GM12878 (cell line): ENCODE data around the gene MAEL. TPM values are rescaled to one million over a fixed set of nuclear protein-coding genes. Genes with fewer than 3 reads are reported as not detected.

Source experiments
- ATAC-seq: fragments of 200-7000 bp; cut with Tn5 transposase; 3 replicates; pipeline ENCODE4 v1.9.1; 2020; ENCODE audit warnings: mild to moderate bottlenecking, moderate library complexity
- BruUV-seq: library from RNA; stranded (reverse); fragments of 400-500 nt; replicated peaks from 2 replicates; lab custom pipeline; 2021; lab: Mats Ljungman, UMichigan
- CTCF ChIA-PET: fragments of 300-600 bp; sonication (Branson Sonifier 250); formaldehyde crosslinking; extraction: SDS; loops from one replicate; lab custom pipeline; 2021; ENCODE audit warnings: inconsistent platforms; lab: Yijun Ruan, JAX
- POLR2A ChIA-PET: fragments of 350-600 bp; formaldehyde crosslinking; extraction: SDS; loops from one replicate; lab custom pipeline; 2021; ENCODE audit warnings: inconsistent platforms; lab: Charles Lee
- RAD21 ChIA-PET: fragments of 300-600 bp; sonication (Branson Sonifier 250); formaldehyde crosslinking; loops from one replicate; lab custom pipeline; 2023; ENCODE audit warnings: antibody characterized with exemption; ENCODE audit not compliant: unreplicated experiment; lab: Charles Lee
- SMC1A ChIA-PET: fragments of 300-600 bp; sonication (Branson Sonifier 250); formaldehyde crosslinking; loops from one replicate; lab custom pipeline; 2023; ENCODE audit not compliant: unreplicated experiment, uncharacterized antibody; lab: Charles Lee
- DNase-seq: peaks from one replicate; pipeline ENCODE4 v3.0.0-alpha.2; 2011; ENCODE audit warnings: low read depth, low spot score
- FAIRE-seq: peaks from 3 replicates; lab custom pipeline; 2011; peaks lifted over from hg19 to GRCh38; lab: Jason Lieb, UNC
- H2AFZ ChIP-seq: 2 replicates; pipeline ENCODE4 v1.6.0; 2011; ENCODE audit warnings: low read depth, low read length, control low read depth; ENCODE audit not compliant: control insufficient read depth
- H3K27ac ChIP-seq: 2 replicates; pipeline ENCODE4 v1.5.1; 2011; ENCODE audit warnings: control low read depth; ENCODE audit not compliant: control insufficient read depth, insufficient read depth
- H3K27me3 ChIP-seq, 2 experiments: replicated peaks in 1 of 2; 2 replicates each; pipeline versions ENCODE4 v1.6.0 to v1.6.1; 2011; ENCODE audit warnings: low read length in 1 of 2; ENCODE audit not compliant: control insufficient read depth in 2 of 2, insufficient read depth in 2 of 2
- H3K36me3 ChIP-seq, 2 experiments: 2 replicates each; pipeline ENCODE4 v1.5.1; 2011; ENCODE audit warnings: low read length in 1 of 2; ENCODE audit not compliant: control insufficient read depth in 2 of 2, insufficient read depth in 2 of 2
- H3K4me1 ChIP-seq: 2 replicates; pipeline ENCODE4 v1.6.1; 2011; ENCODE audit warnings: mild to moderate bottlenecking, low read length, moderate library complexity, mixed read lengths; ENCODE audit not compliant: control insufficient read depth, insufficient read depth
- H3K4me2 ChIP-seq: 2 replicates; pipeline ENCODE4 v1.6.0; 2011; ENCODE audit warnings: control low read depth; ENCODE audit not compliant: control insufficient read depth, insufficient read depth
- H3K4me3 ChIP-seq: fragments of 200-600 bp; sonication (generic); 2 replicates; pipeline ENCODE4 v1.5.1; 2016
- H3K79me2 ChIP-seq: 2 replicates; pipeline ENCODE4 v1.6.0; 2011; ENCODE audit warnings: low read length; ENCODE audit not compliant: control insufficient read depth, insufficient read depth
- H3K9ac ChIP-seq: 2 replicates; pipeline ENCODE4 v1.8.0; 2011; ENCODE audit warnings: low read length, control low read depth, mixed read lengths; ENCODE audit not compliant: control insufficient read depth, insufficient read depth
- H3K9me3 ChIP-seq: replicated peaks from 3 replicates; pipeline ENCODE4 v1.5.1; 2011; ENCODE audit warnings: mild to moderate bottlenecking, low read length; ENCODE audit not compliant: control insufficient read depth, insufficient read depth
- H4K20me1 ChIP-seq: 2 replicates; pipeline ENCODE4 v1.6.0; 2011; ENCODE audit not compliant: control insufficient read depth, insufficient read depth
- BCL11A ChIP-seq: IDR thresholded peaks from 2 replicates; pipeline ENCODE4 v1.6.1; 2011; ENCODE audit warnings: low read depth, low read length
- CBX5 ChIP-seq: sonication (generic); IDR thresholded peaks from 2 replicates; pipeline ENCODE4 v1.6.1; 2016; ENCODE audit warnings: low read depth, moderate library complexity, mild to moderate bottlenecking, inconsistent platforms
- CREM ChIP-seq: IDR thresholded peaks from 2 replicates; pipeline ENCODE4 v1.6.1; 2014; ENCODE audit warnings: antibody characterized with exemption, low read depth
- DPF2 ChIP-seq: fragments of 450-650 bp; IDR thresholded peaks from 2 replicates; pipeline ENCODE4 v1.6.1; 2017; ENCODE audit warnings: mild to moderate bottlenecking
- EED ChIP-seq: sonication (generic); IDR thresholded peaks from 2 replicates; pipeline ENCODE4 v1.6.1; 2016; ENCODE audit warnings: antibody characterized with exemption, low read depth
- ETV6 ChIP-seq, 2 experiments: fragments of 450-650 bp in 1 of 2; IDR thresholded peaks in 1 of 2; conservative IDR thresholded peaks in 1 of 2; 2 replicates each; pipeline ENCODE4 v1.6.1; 2014; ENCODE audit warnings: antibody characterized with exemption in 1 of 2, borderline replicate concordance in 1 of 2, low read depth in 1 of 2, mild to moderate bottlenecking in 1 of 2, moderate library complexity in 1 of 2
- IKZF1 ChIP-seq: fragments of 450-650 bp; conservative IDR thresholded peaks from 2 replicates; pipeline ENCODE4 v1.6.1; 2017; ENCODE audit warnings: antibody characterized with exemption, mild to moderate bottlenecking
- JUND ChIP-seq: IDR thresholded peaks from 2 replicates; pipeline ENCODE4 v1.6.1; 2012; ENCODE audit warnings: low read depth, mild to moderate bottlenecking, low read length, improper control_type of control experiment, moderate library complexity
- KAT2A ChIP-seq: conservative IDR thresholded peaks from 2 replicates; pipeline ENCODE4 v1.6.1; 2011; ENCODE audit warnings: low read depth, low read length; ENCODE audit not compliant: control insufficient read depth
- POLR2AphosphoS2 ChIP-seq: IDR thresholded peaks from 2 replicates; pipeline ENCODE4 v1.6.1; 2011; ENCODE audit warnings: low read depth, mild to moderate bottlenecking, low read length, improper control_type of control experiment, moderate library complexity
- SIN3A ChIP-seq: IDR thresholded peaks from 2 replicates; pipeline ENCODE4 v1.6.1; 2012; ENCODE audit warnings: low read depth, low read length, improper control_type of control experiment
- SP1 ChIP-seq: IDR thresholded peaks from one replicate; pipeline ENCODE4 v1.6.1; 2011; ENCODE audit warnings: low read depth, low read length
- SRF ChIP-seq, 2 experiments: IDR thresholded peaks; 2 replicates each; pipeline ENCODE4 v1.6.1; 2011; ENCODE audit warnings: low read depth in 2 of 2, low read length in 2 of 2, mild to moderate bottlenecking in 1 of 2, moderate library complexity in 1 of 2
- TCF12 ChIP-seq: IDR thresholded peaks from 2 replicates; pipeline ENCODE4 v1.6.1; 2011; ENCODE audit warnings: low read depth, mild to moderate bottlenecking, low read length
- YY1 ChIP-seq: IDR thresholded peaks from 2 replicates; pipeline ENCODE4 v1.6.1; 2011; ENCODE audit warnings: low read depth, mild to moderate bottlenecking, low read length
- ZBED1 ChIP-seq: IDR thresholded peaks from 2 replicates; pipeline ENCODE4 v1.6.1; 2016; ENCODE audit warnings: borderline replicate concordance
- WGBS: methylation state at CpG from one replicate; pipeline ENCODE4 v1.1.6; 2016; ENCODE audit warnings: low lambda C conversion rate; ENCODE audit not compliant: insufficient replicate concordance, insufficient coverage; ENCODE audit errors: missing lambda C conversion rate; 5-methylcytosine and 5-hydroxymethylcytosine counted together
- in situ Hi-C: fragments of 300-500 bp; cut with MboI; formaldehyde crosslinking; loops from 9 replicates; pipeline ENCODE4 v1.14.3; 2018; ENCODE audit warnings: mixed read lengths
- intact Hi-C: fragments of 100-400 bp; cut with micrococcal nuclease; formaldehyde crosslinking; loops from one replicate; pipeline ENCODE4 v1.14.2; 2022; ENCODE audit not compliant: unreplicated experiment
- polyA plus RNA-seq, 11 experiments: library from polyadenylated mRNA; depleted of rRNA in 4 of 11; unstranded in 6 of 11; stranded (reverse) in 5 of 11; fragments of >200 nt; fragmentation: Nextera tagmentation in 4 of 11; fragmentation: Illumina TruSeq in 1 of 11; extraction: Ambion mirVana in 4 of 11; extraction: Trizol in 1 of 11; gene quantifications; 1 replicate in 1 of 11; 2 replicates in 10 of 11; pipeline versions ENCODE4 v1.2.1 to v1.2.3, GENCODE V29; 2011 to 2016; ENCODE audit warnings: inconsistent platforms in 2 of 11, missing spikeins in 2 of 11, low read depth in 1 of 11
- total RNA-seq, 4 experiments: library from RNA; depleted of rRNA in 3 of 4; stranded (reverse); fragments of >200 nt in 3 of 4; fragmentation: Illumina TruSeq in 1 of 4; extraction: Trizol in 1 of 4; gene quantifications; 2 replicates each; pipeline versions ENCODE4 v1.2.1 to v1.2.3, GENCODE V29; 2013 to 2021
- TF ChIP-seq, protein P1 (sequence below): fragments of 450-650 bp; IDR thresholded peaks from 2 replicates; pipeline ENCODE4 v1.6.1; 2014; ENCODE audit warnings: mild to moderate bottlenecking

The MAEL gene
- total and polyA plus RNA-seq, 10 of the 15 experiments (the other 5 are each of a cell fraction or from before 2014, with no cell fraction given), result 0.10 to 0.43 (median 0.24) TPM; not detected in 2

DNA sequence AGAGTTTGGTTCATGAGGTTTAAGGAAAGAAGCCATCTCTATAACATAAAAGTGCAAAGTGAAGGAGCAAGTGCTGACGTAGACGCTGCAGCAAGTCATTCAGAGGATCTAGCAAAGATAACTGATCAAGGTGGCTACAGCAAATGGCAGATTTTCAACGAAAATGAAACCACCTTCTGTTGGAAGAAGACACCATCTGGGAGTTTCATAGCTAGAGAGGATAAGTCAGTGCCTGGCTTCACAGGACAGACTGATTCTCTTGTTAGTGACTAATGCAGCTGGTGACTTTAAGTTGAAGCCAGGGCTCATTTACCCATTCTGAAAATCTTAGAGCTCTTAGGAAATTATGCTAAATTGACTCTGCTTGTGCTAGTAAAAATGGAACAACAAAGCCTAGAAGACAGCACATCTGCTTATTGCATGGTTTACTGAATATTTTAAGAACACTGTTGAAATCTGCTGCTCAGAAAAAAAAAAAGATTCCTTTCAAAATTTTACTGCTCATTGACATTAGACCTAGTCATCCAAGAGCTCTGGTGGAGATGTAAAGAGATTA lies 10.5 kb downstream of the MAEL start:
- H2AFZ ChIP-seq, result no peak overlapping the region
- no peak overlapping the region for H3K27ac ChIP-seq
- H3K4me1 ChIP-seq, result no peaks in the 10 kb centered on the region; the same call in 1 of the 2 replicates
- intact Hi-C loops (no loop called here), in situ Hi-C loops (no loop called here)
- no peaks in the 10 kb centered on the region for H3K79me2 ChIP-seq
- no peak for ATAC-seq
- TF ChIP-seq SP1, result no peak
- ChIA-PET CTCF (interaction anchor here (0.6 kb wide), 1 partner anchor 19 kb away, joined by 3 read pairs; no protein-coding TSS in a partner anchor), POLR2A (no interaction called here), SMC1A (interaction anchor here (0.7 kb wide), 1 partner anchor 10 kb away, joined by 3 read pairs; no protein-coding TSS in a partner anchor), RAD21 (no interaction called here)
- H3K9me3 ChIP-seq, result no peaks in the 10 kb centered on the region; the same call in 2 of the 3 replicates
- no TSS peak for BruUV-seq
- H3K9ac ChIP-seq, result no peak overlapping the region
- peak; percentile 75 for FAIRE-seq
- no peak for DNase-seq
- H4K20me1 ChIP-seq, result no peaks in the 10 kb centered on the region
- no peak overlapping the region for H3K4me3 ChIP-seq
- H3K27me3 ChIP-seq, result no peaks in the 10 kb centered on the region
- H3K36me3 ChIP-seq, result no peaks in the 10 kb centered on the region
- no peak overlapping the region for H3K4me2 ChIP-seq
- WGBS, result 31% methylated on average over 3 of the region's 3 CpGs

DNA sequence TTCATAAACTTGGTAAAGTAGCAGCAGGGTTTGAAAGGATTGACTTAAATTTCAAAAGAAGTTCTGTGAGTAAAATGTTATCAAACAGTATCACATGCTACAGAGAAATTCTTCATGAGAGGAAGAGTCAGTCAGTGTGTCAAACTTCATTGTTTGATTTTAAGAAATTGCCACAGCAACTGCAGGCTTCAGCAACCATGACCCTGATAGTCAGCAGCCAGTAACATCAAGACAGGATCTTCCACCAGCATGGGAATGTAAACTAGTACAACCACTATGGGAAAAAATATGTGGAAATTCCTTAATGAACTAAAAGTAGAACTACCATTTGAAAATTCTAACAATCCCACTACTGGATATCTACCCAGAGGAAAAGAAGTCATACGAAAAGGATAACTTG lies 11.5 kb downstream of the MAEL start:
- H3K79me2 ChIP-seq, result no peaks in the 10 kb centered on the region
- no peak for DNase-seq
- no peak overlapping the region for H3K4me3 ChIP-seq
- no peak overlapping the region for H3K4me2 ChIP-seq
- H3K9ac ChIP-seq, result no peak overlapping the region
- no peak overlapping the region for H2AFZ ChIP-seq
- ChIA-PET SMC1A (no interaction called here), POLR2A (no interaction called here), CTCF (no interaction called here), RAD21 (no interaction called here)
- H3K36me3 ChIP-seq, result no peaks in the 10 kb centered on the region
- intact Hi-C loops, result no loop called here
- 67% methylated on average over 1 of the region's 1 CpG for WGBS
- H3K27ac ChIP-seq, result no peak overlapping the region
- no peaks in the 10 kb centered on the region for H4K20me1 ChIP-seq
- no peak for ATAC-seq
- BruUV-seq, result no TSS peak
- in situ Hi-C loops, result no loop called here
- no peaks in the 10 kb centered on the region; the same call in 2 of the 3 replicates for H3K9me3 ChIP-seq
- no peaks in the 10 kb centered on the region; the same call in 1 of the 2 replicates for H3K4me1 ChIP-seq
- TF ChIP-seq KAT2A, result no peak
- TF ChIP-seq BCL11A, result no peak
- TF ChIP-seq CREM, result no peak
- no peak for TF ChIP-seq POLR2AphosphoS2
- TF ChIP-seq YY1, result no peak
- TF ChIP-seq DPF2, result no peak
- TF ChIP-seq SRF (IDR thresholded peaks at IDR 0.05; ENCODE audit: low read depth in 2 of 2, low read length in 2 of 2), result no peak
- no peak for TF ChIP-seq SIN3A
- TF ChIP-seq ETV6 (conservative IDR thresholded peaks at IDR 0.05 in 1 of 2, IDR thresholded peaks at IDR 0.05 in 1 of 2; ENCODE audit: borderline replicate concordance in 1 of 2, low read depth in 1 of 2), result no peak
- no peak for TF ChIP-seq IKZF1
- no peak for TF ChIP-seq TCF12
- no peak for TF ChIP-seq ZBED1
- TF ChIP-seq JUND, result no peak
- TF ChIP-seq EED, result no peak
- TF ChIP-seq, protein P1, sequence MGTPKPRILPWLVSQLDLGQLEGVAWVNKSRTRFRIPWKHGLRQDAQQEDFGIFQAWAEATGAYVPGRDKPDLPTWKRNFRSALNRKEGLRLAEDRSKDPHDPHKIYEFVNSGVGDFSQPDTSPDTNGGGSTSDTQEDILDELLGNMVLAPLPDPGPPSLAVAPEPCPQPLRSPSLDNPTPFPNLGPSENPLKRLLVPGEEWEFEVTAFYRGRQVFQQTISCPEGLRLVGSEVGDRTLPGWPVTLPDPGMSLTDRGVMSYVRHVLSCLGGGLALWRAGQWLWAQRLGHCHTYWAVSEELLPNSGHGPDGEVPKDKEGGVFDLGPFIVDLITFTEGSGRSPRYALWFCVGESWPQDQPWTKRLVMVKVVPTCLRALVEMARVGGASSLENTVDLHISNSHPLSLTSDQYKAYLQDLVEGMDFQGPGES, result no peak
- no peak for TF ChIP-seq CBX5
- no peaks in the 10 kb centered on the region for H3K27me3 ChIP-seq
- no peak for FAIRE-seq
